GM18870 (cell line): Measurements from ENCODE around the gene CHIA.

Source experiments
- ATAC-seq: cut with Tn5 transposase; IDR thresholded peaks from one replicate; pipeline ENCODE4 v1.9.1; 2021; ENCODE audit warnings: moderate library complexity; ENCODE audit not compliant: unreplicated experiment

CHIA gene

GRCh38 chr1:111361761-111362160, 71.1 kb downstream of the CHIA start:
- no peak for ATAC-seq

- ATAC-seq = no peak
These were observed 74.0 kb downstream of the CHIA start for GRCh38 chr1:111364690-111365089.

- no peak for ATAC-seq
These were observed 75.6 kb downstream of the CHIA start for GRCh38 chr1:111366256-111366655.

- ATAC-seq = no peak
These were observed 78.5 kb downstream of the CHIA start for GRCh38 chr1:111369177-111369576.

- no peak for ATAC-seq
These were observed 79.0 kb downstream of the CHIA start for GRCh38 chr1:111369645-111370044.
